Transverse colon (tissue), 4 donors: ENCODE results near the gene MTO1. TPM values are rescaled to one million over a fixed set of nuclear protein-coding genes. Genes with fewer than 3 reads are reported as not detected.

Experiments
- DNase-seq: peaks from one replicate; pipeline ENCODE4 v3.0.0-alpha.2; 2019
- H3K27ac ChIP-seq, 4 donors: fragments of 200-600 bp; sonication (generic); 2 replicates each; pipeline ENCODE4 v1.5.1; 2016 to 2018; ENCODE audit warnings: inconsistent platforms in 4 of 4
- H3K27me3 ChIP-seq: fragments of 200-600 bp; sonication (generic); 2 replicates; pipeline ENCODE4 v1.5.1; 2017; ENCODE audit warnings: inconsistent platforms
- H3K36me3 ChIP-seq, 4 donors: fragments of 200-600 bp; sonication (generic); 2 replicates each; pipeline ENCODE4 v1.5.1; 2017 to 2019; ENCODE audit warnings: inconsistent platforms in 4 of 4
- H3K4me1 ChIP-seq, 4 donors: fragments of 200-600 bp; sonication (generic); 2 replicates each; pipeline ENCODE4 v1.5.1; 2017 to 2020; ENCODE audit warnings: inconsistent platforms in 4 of 4
- H3K4me3 ChIP-seq, 4 donors: fragments of 200-600 bp; sonication (generic); 1 replicate in 1 of 4; 2 replicates in 3 of 4; pipeline versions ENCODE4 v1.5.1 to v1.6.1; 2017 to 2019; ENCODE audit warnings: inconsistent platforms in 4 of 4
- H3K9me3 ChIP-seq, 2 donors: fragments of 200-600 bp; sonication (generic); 2 replicates each; pipeline ENCODE4 v1.5.1; 2017 to 2019; ENCODE audit warnings: inconsistent platforms in 2 of 2
- EP300 ChIP-seq: sonication (generic); formaldehyde crosslinking; IDR thresholded peaks from one replicate; pipeline ENCODE4 v1.6.1; 2017; ENCODE audit warnings: antibody characterized with exemption, low read depth
- POLR2A ChIP-seq: fragments of 450-650 bp; IDR thresholded peaks from one replicate; pipeline ENCODE4 v1.6.1; 2016; ENCODE audit warnings: antibody characterized with exemption, mild to moderate bottlenecking, moderate library complexity
- POLR2AphosphoS5 ChIP-seq, 3 donors: sonication (generic); formaldehyde crosslinking; IDR thresholded peaks; one replicate each; pipeline ENCODE4 v1.6.1; 2016; ENCODE audit warnings: antibody characterized with exemption in 3 of 3
- WGBS, 2 donors: methylation state at CpG; one replicate each; pipeline ENCODE4 v1.1.5; 2018; ENCODE audit warnings: low coverage in 1 of 2; 5-methylcytosine and 5-hydroxymethylcytosine counted together
- in situ Hi-C, 4 donors: fragments of 200-750 bp; cut with MboI; loops; one replicate each; pipeline versions ENCODE4 v1.15.0 to v1.15.1; 2017; ENCODE audit warnings: low sequenced_read_pairs in 3 of 4, low pct_ligation_motif_present in 1 of 4, low pct_unique_long_range_greater_than_20kb in 1 of 4
- intact Hi-C: fragments of 100-400 bp; cut with DNase I; formaldehyde crosslinking; loops from one replicate; pipeline ENCODE4 v1.15.1; 2023; ENCODE audit warnings: low total_unique reads
- total RNA-seq, 4 donors: library from RNA; depleted of rRNA; stranded (reverse); fragments of >200 nt; gene quantifications; one replicate each; pipeline ENCODE4 v1.1.0, GENCODE V29; 2016
- TF ChIP-seq, protein P1 (sequence below), 5 experiments: fragments of 200-600 bp in 3 of 5; fragments of 450-650 bp in 2 of 5; sonication (generic) in 3 of 5; IDR thresholded peaks; 1 replicate in 2 of 5; 2 replicates in 3 of 5; pipeline ENCODE4 v1.5.1; 2016 to 2017; ENCODE audit warnings: antibody characterized with exemption in 5 of 5, inconsistent platforms in 3 of 5, mild to moderate bottlenecking in 2 of 5, moderate library complexity in 1 of 5

Gene MTO1
- total RNA-seq, 4 donors from 2014 or later, result 9.6 to 27.7 (median 22.2) TPM

DNA sequence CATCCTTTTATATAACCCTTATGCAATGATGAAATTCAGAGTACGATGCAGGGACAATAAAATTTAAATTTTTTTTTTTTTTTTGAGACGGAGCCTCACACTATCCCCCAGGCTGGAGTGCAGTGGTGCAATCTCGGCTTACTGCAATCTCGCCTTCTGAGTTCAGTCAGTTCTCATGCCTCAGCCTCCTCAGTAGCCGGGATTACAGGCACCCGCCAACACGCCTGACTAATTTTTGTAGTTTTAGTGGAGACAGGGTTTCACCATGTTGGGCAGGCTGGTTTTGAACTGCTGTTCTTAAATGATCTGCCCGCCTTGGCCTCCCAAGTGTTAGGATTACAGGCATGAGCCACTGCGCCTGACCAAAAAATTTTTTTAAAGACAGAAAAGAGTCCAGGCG lies 15.2 kb downstream of the MTO1 start:
- TF ChIP-seq EP300, result no peak
- TF ChIP-seq POLR2AphosphoS5 (IDR thresholded peaks at IDR 0.05), result no peak
- no peak for TF ChIP-seq POLR2A
- TF ChIP-seq, protein P1, sequence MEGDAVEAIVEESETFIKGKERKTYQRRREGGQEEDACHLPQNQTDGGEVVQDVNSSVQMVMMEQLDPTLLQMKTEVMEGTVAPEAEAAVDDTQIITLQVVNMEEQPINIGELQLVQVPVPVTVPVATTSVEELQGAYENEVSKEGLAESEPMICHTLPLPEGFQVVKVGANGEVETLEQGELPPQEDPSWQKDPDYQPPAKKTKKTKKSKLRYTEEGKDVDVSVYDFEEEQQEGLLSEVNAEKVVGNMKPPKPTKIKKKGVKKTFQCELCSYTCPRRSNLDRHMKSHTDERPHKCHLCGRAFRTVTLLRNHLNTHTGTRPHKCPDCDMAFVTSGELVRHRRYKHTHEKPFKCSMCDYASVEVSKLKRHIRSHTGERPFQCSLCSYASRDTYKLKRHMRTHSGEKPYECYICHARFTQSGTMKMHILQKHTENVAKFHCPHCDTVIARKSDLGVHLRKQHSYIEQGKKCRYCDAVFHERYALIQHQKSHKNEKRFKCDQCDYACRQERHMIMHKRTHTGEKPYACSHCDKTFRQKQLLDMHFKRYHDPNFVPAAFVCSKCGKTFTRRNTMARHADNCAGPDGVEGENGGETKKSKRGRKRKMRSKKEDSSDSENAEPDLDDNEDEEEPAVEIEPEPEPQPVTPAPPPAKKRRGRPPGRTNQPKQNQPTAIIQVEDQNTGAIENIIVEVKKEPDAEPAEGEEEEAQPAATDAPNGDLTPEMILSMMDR (IDR thresholded peaks at IDR 0.05), result no peak
- Histone ChIP-seq H3K9me3 (no peaks in the 10 kb centered on the region), H3K27me3 (no peaks in the 10 kb centered on the region), H3K4me1 (no peaks in the 10 kb centered on the region), H3K36me3 (peaks cover 0 to 72% (median 24%) of the 10 kb centered on the region in 4 donors), H3K27ac (no peak overlapping the region), H3K4me3 (no peak overlapping the region)
- in situ Hi-C loops (no loop called here), intact Hi-C loops (no loop called here)
- no peak for DNase-seq
- WGBS, 2 donors, result 93% methylated on average over 2 to 10 of the region's 10 CpGs

DNA sequence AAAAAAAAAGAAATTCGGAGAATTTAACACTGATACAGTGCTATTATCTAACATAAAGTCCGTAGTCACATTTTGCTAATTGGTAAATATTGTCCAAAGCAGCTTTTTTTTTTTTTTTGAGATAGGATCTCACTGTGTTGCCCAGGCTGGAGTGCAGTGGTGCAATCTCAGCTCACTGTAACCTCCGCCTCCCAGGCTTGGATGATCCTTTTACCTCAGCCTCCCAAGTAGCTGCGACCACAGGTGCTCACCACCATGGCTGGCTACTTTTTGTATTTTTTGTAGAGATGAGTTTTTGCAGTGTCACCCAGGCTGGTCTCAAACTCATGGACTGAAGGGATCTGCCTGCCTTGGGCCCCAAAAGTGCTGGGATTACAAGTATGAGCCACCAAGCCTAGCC lies 15.9 kb downstream of the MTO1 start:
- Histone ChIP-seq H3K4me1 (no peaks in the 10 kb centered on the region), H3K36me3 (peaks cover 0 to 74% (median 28%) of the 10 kb centered on the region in 4 donors), H3K27ac (no peak overlapping the region), H3K9me3 (no peaks in the 10 kb centered on the region), H3K4me3 (no peak overlapping the region), H3K27me3 (no peaks in the 10 kb centered on the region)
- WGBS, 2 donors, result 94 to 100% methylated on average over 3 to 4 of the region's 4 CpGs
- TF ChIP-seq POLR2AphosphoS5 (IDR thresholded peaks at IDR 0.05), result no peak
- no peak for TF ChIP-seq EP300
- TF ChIP-seq, protein P1 (IDR thresholded peaks at IDR 0.05), result no peak
- no peak for TF ChIP-seq POLR2A
- DNase-seq, result no peak
- in situ Hi-C loops, result no loop called here
- intact Hi-C loops, result no loop called here

DNA sequence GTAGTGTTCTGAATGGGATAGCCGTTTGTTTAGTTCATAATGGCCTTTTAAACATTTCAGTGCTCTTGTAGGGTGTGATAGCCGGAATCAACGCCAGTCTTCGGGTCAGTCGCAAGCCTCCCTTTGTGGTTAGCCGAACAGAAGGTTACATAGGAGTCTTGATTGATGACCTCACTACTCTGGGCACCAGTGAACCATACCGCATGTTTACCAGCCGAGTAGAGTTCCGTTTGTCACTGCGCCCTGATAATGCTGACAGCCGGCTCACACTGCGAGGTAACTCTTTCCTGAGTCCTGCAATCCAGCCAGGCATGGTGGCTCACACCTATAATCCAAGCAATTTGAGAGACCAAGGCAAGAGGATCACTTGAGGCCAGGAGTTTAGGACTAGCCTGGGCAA lies 20.4 kb downstream of the MTO1 start:
- Histone ChIP-seq H3K27me3 (no peaks in the 10 kb centered on the region), H3K4me3 (no peak overlapping the region), H3K27ac (no peak overlapping the region), H3K4me1 (no peaks in the 10 kb centered on the region), H3K36me3 (peaks cover 0 to 72% (median 20%) of the 10 kb centered on the region in 4 donors), H3K9me3 (no peaks in the 10 kb centered on the region)
- DNase-seq, result no peak
- WGBS, 2 donors, result 94 to 95% methylated on average over 4 to 12 of the region's 12 CpGs
- TF ChIP-seq EP300, result no peak
- TF ChIP-seq POLR2AphosphoS5 (IDR thresholded peaks at IDR 0.05), result no peak
- in situ Hi-C loops, result no loop called here
- intact Hi-C loops, result no loop called here

DNA sequence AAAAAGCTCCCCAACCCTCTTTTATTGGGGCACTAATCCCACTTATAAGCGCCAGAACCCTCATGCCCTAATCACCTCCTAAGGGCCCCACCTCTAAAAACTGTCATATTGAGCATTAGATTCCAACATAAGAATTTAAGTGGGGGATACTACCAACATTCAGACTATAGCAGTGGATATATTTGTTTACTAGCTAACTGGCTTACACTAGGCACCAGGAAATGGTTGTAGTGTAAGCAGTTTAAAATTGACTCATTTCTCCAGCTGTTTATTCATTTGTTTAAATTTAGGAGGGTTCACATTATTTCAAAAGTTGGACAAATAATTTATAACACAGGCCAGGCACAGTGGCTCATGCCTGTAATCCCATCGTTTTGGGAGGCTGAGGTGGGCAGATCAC lies 22.9 kb downstream of the MTO1 start:
- in situ Hi-C loops, result no loop called here
- 70 to 86% methylated on average over 2 of the region's 2 CpGs for WGBS, 2 donors

More for the DNA sequence above, 22.9 kb downstream of the MTO1 start:
- H3K9me3 ChIP-seq, result no peaks in the 10 kb centered on the region
- no peak for DNase-seq
- H3K4me3 ChIP-seq, result no peak overlapping the region
- peaks cover 0 to 77% (median 29%) of the 10 kb centered on the region in 4 donors for H3K36me3 ChIP-seq
- TF ChIP-seq EP300 (no peak), POLR2AphosphoS5 (IDR thresholded peaks at IDR 0.05) (no peak), POLR2A (no peak)
- TF ChIP-seq, protein P1 (IDR thresholded peaks at IDR 0.05), result no peak
- intact Hi-C loops, result no loop called here
- no peaks in the 10 kb centered on the region for H3K27me3 ChIP-seq
- no peaks in the 10 kb centered on the region for H3K4me1 ChIP-seq
- H3K27ac ChIP-seq, result no peak overlapping the region
